ENCODE data around the gene MLH3. TPM values are rescaled to one million over a fixed set of nuclear protein-coding genes. Genes with fewer than 3 reads are reported as not detected.

The MLH3 gene
- total RNA-seq, 1 donor: 25.9 TPM

DNA sequence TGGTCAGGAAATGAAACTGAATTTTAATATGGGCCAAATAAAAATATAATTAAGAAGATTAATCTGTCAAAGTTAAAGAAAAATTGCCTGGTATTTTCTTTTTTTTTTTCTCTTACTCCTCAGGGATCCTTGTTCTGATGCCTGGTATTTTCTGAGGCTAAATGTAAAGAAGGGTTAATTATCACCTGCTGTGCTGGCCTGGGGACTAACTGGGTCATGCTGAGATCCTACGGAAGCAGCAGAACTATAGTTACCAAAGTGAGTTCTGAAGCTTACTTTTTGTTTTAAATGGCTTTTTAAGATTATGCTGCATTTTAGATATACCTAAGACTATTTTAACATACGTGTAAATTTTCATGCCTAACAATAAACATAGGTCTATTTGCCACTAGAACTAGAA lies 41.4 kb upstream of the MLH3 start:
- no peak overlapping the region for H3K4me3 ChIP-seq (ENCODE audit: low read depth, low read length)
- no peak for TF ChIP-seq CTCF (IDR thresholded peaks at IDR 0.05; ENCODE audit: insufficient read depth, low read depth, low read length)
- DNase-seq (ENCODE audit: low read depth): no peak

GRCh38 chr14:75091251-75091650 lies 40.0 kb upstream of the MLH3 start:
- no peak for DNase-seq (ENCODE audit: low read depth)
- no peak for TF ChIP-seq CTCF (IDR thresholded peaks at IDR 0.05; ENCODE audit: insufficient read depth, low read depth, low read length)

DNA sequence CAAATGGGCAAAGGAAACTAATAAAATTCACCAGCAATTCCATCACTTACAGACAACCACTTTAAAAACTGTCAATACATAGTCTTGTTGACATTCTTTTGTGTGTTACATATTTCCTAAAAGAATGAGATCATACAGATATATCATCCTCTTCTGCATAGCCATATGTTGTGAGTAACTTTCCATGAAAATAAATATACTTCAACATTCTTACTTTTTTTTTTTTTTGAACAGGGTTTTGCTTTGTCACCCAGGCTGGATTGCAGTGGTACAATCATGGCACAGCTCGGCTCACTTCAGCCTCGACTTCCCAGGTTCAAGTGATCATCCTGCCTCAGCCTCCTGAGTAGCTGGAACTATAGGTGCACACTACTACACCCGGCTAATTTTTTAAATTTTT lies 39.1 kb upstream of the MLH3 start:
- DNase-seq (ENCODE audit: low read depth): no peak
- no peak overlapping the region for H3K4me3 ChIP-seq (ENCODE audit: low read depth, low read length)
- no peak for TF ChIP-seq CTCF (IDR thresholded peaks at IDR 0.05; ENCODE audit: insufficient read depth, low read depth, low read length)

More at GRCh38 chr14:75091251-75091650, 40.0 kb upstream of the MLH3 start:
- no peak overlapping the region for H3K4me3 ChIP-seq (ENCODE audit: low read depth, low read length)

DNA sequence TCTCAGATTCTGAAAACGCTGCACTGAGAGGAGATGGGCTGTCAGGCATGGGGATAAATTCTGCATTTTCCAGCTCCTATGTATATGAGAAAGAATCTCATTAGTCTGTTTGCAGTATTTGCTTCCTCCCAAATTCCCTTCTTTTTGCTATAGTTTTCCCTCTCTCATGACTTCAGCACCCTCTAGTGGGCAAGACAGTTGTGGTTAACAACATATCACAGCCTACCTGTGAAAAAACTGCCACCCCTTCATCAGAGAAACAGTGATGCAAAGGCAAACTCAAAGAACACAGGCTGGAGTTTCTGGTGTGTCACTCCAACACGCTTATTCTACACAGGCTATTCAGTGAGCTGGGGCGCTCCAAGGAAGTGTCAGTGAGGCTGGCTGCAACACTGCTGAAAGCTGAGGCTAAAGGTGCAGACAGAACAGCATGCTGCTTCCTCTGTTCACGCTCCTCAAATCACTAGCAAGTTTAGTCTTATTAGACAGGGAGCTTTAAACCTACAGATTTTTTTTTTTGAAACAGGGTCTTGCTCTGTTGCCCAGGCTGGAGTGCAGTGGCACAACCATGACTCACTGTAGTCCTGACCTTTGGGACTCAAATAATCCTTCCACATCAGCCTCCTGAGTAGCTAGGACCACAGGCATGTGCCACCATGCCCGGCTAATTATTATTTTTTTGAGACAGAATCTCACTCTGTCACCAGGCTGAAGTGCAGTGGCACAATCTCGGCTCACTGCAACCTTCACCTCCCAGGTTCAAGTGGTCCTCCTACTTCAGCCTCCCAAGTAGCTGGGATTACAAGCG lies 37.5 kb upstream of the MLH3 start:
- TF ChIP-seq CTCF (IDR thresholded peaks at IDR 0.05; ENCODE audit: insufficient read depth, low read depth, low read length): peak; percentile 85

GRCh38 chr14:75088153-75088552 lies 36.9 kb upstream of the MLH3 start:
- H3K4me3 ChIP-seq (ENCODE audit: low read depth, low read length): no peak overlapping the region
- no peak for DNase-seq (ENCODE audit: low read depth)
- TF ChIP-seq CTCF (IDR thresholded peaks at IDR 0.05; ENCODE audit: insufficient read depth, low read depth, low read length): no peak

More for the DNA sequence above, 37.5 kb upstream of the MLH3 start:
- no peak overlapping the region for H3K4me3 ChIP-seq (ENCODE audit: low read depth, low read length)
- DNase-seq (ENCODE audit: low read depth): peak; percentile 65

GRCh38 chr14:75084513-75084912 lies 33.2 kb upstream of the MLH3 start:
- TF ChIP-seq CTCF (IDR thresholded peaks at IDR 0.05; ENCODE audit: insufficient read depth, low read depth, low read length): no peak
- no peak for DNase-seq (ENCODE audit: low read depth)
- H3K4me3 ChIP-seq (ENCODE audit: low read depth, low read length): no peak overlapping the region

DNA sequence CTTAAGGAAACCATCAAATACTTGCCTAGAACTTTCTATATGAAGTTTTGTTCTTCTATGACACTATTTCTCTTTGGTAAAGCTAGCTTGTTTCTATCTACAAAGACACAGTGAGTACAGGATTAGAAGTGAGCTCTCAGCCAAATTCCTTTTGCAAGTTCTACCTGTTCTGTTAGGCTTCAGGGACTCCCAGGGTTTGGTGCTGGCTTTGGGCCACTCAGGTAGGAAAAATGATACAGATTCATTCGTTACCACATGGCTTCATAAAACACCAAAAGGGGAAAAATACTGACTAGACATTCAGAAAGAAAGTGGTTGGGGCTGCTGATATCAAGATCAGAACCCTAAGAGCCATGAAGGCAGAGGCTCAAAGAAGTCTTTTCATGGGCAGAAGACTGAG lies 32.0 kb upstream of the MLH3 start:
- DNase-seq (ENCODE audit: low read depth): no peak

More for the DNA sequence above, 32.0 kb upstream of the MLH3 start:
- no peak for TF ChIP-seq CTCF (IDR thresholded peaks at IDR 0.05; ENCODE audit: insufficient read depth, low read depth, low read length)
- no peak overlapping the region for H3K4me3 ChIP-seq (ENCODE audit: low read depth, low read length)
